IgD-negative memory B cell (primary cell): ENCODE measurements around the gene KDM4C. TPM values are rescaled to one million over a fixed set of nuclear protein-coding genes. Genes with fewer than 3 reads are reported as not detected.
A peak's percentile ranks its signal among the peaks of the same experiment; 100 is the strongest.
"Not testable (repeated sequence)": the region's sequence is repeated elsewhere in the genome, so short reads cannot be mapped to it uniquely, and the experiment has no call there.

Experiments
- H3K27ac Mint-ChIP-seq, 3 donors: one replicate each; pipeline ENCODE4 v1.8.0; 2020 to 2022; ENCODE audit warnings: mild to moderate bottlenecking in 3 of 3, mixed read lengths in 3 of 3, moderate library complexity in 1 of 3
- H3K27me3 Mint-ChIP-seq: one replicate; pipeline ENCODE4 v1.8.0; 2021; ENCODE audit warnings: mixed read lengths
- H3K36me3 Mint-ChIP-seq: one replicate; pipeline ENCODE4 v1.8.0; 2020; ENCODE audit warnings: mild to moderate bottlenecking, mixed read lengths
- H3K4me1 Mint-ChIP-seq, 3 donors: one replicate each; pipeline ENCODE4 v1.8.0; 2020 to 2022; ENCODE audit warnings: mixed read lengths in 3 of 3, mild to moderate bottlenecking in 1 of 3
- H3K4me3 Mint-ChIP-seq, 4 donors: one replicate each; pipeline ENCODE4 v1.8.0; 2020 to 2022; ENCODE audit warnings: mild to moderate bottlenecking in 4 of 4, mixed read lengths in 4 of 4, moderate library complexity in 3 of 4
- H3K9me3 Mint-ChIP-seq, 3 donors: one replicate each; pipeline ENCODE4 v1.8.0; 2020 to 2021; ENCODE audit warnings: mixed read lengths in 3 of 3, mild to moderate bottlenecking in 1 of 3
- polyA plus RNA-seq: library from polyadenylated mRNA; unstranded; fragments of 300-500 nt; fragmentation: Illumina TruSeq; gene quantifications from one replicate; pipeline ENCODE4 v1.2.3, GENCODE V29; 2021

Gene KDM4C
- polyA plus RNA-seq, 1 donor from 2014 or later: 31.6 TPM

DNA sequence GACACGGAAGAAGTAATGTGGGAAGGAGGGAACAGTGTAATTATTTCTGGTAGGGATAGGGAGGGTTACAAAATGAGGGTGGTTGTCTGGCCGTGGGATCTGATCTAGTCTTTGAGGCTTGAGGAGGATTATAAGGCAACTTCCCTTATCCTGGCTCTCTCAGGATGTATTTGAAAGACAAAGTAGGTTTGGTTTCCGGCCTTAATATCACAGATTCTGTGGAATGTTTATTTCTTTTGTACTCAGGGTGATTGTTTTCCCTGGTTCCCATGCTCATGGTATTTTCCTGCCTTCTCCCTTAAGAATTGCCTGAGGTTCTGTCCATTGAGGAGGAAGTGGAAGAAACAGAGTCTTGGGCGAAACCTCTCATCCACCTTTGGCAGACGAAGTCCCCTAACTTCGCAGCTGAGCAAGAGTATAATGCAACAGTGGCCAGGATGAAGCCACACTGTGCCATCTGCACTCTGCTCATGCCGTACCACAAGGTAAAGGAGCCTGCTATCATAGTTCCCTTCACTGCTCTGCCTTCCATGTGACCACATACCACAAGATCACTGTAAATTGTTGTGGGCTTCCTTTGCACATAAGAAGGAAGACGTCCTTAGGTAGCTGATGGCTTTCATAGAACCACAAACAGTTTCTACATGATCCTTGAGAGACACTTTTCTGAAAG, 253.8 kb downstream of the KDM4C start:
- Mint-ChIP-seq H3K27ac (no peak overlapping the region), H3K36me3 (peaks cover 15% of the 10 kb centered on the region), H3K4me1 (no peaks in the 10 kb centered on the region), H3K4me3 (no peak overlapping the region), H3K9me3 (no peaks in the 10 kb centered on the region), H3K27me3 (no peaks in the 10 kb centered on the region)

DNA sequence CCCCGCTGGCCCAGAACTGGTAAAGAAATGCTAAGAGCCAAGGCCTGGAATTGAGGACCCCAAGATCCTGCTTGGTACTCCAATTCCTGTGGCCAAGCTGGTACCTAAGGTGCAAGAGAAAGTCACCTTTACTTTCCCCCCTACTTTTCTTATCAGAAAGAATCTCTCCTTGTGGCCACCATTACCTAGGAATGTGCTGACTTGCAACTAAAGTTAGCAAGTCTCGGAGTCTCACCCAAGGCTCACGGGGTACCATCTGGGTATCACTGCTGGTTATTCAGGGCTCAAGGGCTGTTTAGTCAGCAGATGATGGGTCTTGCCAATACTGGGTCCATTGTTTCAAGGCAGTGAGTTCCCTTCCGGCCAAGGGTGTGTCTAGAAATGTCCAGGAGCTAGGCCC, 270.2 kb downstream of the KDM4C start:
- H3K36me3 Mint-ChIP-seq: peaks cover 25% of the 10 kb centered on the region
- no peaks in the 10 kb centered on the region for H3K4me1 Mint-ChIP-seq
- no peak overlapping the region for H3K27ac Mint-ChIP-seq
- H3K9me3 Mint-ChIP-seq: no peaks in the 10 kb centered on the region
- no peak overlapping the region for H3K4me3 Mint-ChIP-seq
- H3K27me3 Mint-ChIP-seq: no peaks in the 10 kb centered on the region

DNA sequence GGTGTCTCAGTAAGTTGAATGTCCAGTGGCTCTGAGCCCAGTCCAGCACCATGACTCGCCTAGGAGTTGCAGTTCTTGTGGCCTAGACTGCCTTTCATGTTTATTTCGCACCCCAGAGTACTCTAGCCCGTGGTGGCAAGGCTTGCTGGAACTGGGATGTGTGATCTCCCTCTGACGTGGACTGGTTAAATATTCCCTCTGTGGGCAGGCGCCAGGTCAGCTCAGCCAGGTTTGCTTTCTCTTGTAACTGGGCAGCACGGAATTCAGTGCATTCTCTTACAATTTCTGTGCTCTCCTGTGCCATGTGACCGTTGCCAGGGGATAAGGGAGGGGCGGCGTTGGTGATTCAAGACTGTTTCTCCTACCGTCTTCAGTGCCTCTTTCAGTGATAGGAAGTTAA, 270.8 kb downstream of the KDM4C start:
- no peaks in the 10 kb centered on the region for H3K4me1 Mint-ChIP-seq
- no peaks in the 10 kb centered on the region for H3K27me3 Mint-ChIP-seq
- H3K36me3 Mint-ChIP-seq: peaks cover 23% of the 10 kb centered on the region
- H3K4me3 Mint-ChIP-seq: no peak overlapping the region
- no peaks in the 10 kb centered on the region for H3K9me3 Mint-ChIP-seq
- H3K27ac Mint-ChIP-seq: no peak overlapping the region

DNA sequence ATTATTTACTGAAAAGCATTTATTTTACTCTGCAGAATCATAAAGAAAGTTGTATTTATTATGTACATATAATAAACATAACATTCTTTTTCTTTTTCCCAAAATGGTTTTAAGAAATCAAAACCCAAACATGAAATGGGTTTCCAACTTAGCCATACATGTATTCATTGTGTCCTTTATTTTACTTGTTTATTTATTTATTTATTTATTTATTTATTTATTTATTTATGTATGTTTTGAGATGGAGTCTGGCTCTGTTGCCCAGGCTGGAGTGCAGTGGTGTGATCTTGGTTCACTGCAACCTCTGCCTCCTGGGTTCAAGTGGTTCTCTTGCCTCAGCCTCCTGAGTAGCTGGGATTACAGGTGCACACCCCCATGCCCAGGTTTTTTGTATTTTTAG, 273.2 kb downstream of the KDM4C start:
- H3K9me3 Mint-ChIP-seq, H3K4me1 Mint-ChIP-seq, H3K27me3 Mint-ChIP-seq, H3K27ac Mint-ChIP-seq, H3K4me3 Mint-ChIP-seq: not testable (repeated sequence)
- peaks cover 23% of the 10 kb centered on the region for H3K36me3 Mint-ChIP-seq

DNA sequence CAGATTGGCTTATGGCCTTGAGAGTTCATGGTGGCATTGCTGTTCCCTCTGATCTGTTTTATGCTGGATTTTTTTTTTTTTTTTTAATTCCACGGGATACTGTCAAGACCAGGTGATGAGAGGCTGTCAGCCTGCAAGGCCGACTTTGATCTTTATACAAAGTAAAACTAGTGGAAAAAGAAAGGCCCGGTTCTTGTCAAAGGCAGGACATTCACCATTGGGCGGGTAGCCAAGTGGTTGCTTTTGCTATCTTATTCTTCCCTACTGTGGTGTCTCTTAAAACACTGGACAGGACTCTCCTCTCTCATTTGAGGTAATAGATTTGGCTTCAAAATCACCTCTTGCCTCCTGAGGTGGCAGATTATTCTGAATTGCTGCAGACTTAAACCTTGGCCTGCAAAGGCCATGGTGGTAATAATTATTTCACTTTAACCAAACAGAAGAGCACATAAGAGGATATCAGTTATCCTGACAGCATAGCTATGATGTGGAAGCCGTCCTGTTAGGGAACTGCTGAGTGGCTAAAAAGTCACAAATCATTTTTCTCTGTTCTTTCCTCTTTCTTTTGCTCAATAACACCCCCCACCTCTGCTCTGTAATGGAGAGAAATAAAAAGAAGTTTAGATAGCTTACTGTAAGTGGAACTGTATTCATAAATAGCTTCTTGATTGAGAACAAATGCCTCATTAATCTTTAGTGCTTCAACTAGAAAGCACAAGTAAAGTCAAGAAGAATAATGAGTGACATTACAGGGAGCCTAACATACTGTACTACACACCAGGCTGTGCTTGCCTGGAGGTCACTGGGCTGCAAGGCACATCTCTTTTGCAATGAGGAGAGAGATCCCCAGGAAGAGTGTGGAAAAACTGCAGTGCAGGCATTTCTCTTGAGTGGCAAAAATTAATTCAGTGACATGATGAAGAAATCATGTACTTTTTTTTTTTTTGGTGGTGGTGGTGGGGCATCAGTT, 275.6 kb downstream of the KDM4C start:
- Mint-ChIP-seq H3K27me3 (no peaks in the 10 kb centered on the region), H3K9me3 (no peaks in the 10 kb centered on the region), H3K36me3 (peaks cover 15% of the 10 kb centered on the region), H3K4me1 (peaks cover 1 to 4% (median 3%) of the 10 kb centered on the region in 3 donors), H3K4me3 (no peak overlapping the region), H3K27ac (peak overlapping the region in 2 of 3 donors; percentile 11 to 63)

DNA sequence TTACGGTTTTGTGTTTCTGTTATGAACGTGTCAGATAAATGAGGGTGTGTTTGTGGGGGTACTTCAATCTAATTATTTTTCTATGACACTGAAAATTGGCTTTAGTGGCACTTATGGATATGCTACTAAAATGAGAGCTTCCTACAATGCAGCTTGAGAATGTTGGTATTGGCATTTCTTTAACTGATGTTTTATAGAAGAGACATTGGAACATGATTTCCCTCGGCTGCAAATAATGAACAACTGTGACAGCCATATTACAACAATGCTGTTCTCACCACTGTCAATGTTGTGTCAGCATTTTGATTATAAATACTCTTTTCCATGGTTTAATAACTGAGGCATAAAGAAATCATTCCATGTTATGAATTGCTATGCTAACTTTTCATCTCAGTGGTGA, 279.4 kb downstream of the KDM4C start:
- Mint-ChIP-seq H3K9me3 (no peaks in the 10 kb centered on the region), H3K4me3 (no peak overlapping the region), H3K27ac (no peak overlapping the region), H3K36me3 (peaks cover 9% of the 10 kb centered on the region), H3K27me3 (no peaks in the 10 kb centered on the region), H3K4me1 (peaks cover 1 to 4% (median 3%) of the 10 kb centered on the region in 3 donors)

DNA sequence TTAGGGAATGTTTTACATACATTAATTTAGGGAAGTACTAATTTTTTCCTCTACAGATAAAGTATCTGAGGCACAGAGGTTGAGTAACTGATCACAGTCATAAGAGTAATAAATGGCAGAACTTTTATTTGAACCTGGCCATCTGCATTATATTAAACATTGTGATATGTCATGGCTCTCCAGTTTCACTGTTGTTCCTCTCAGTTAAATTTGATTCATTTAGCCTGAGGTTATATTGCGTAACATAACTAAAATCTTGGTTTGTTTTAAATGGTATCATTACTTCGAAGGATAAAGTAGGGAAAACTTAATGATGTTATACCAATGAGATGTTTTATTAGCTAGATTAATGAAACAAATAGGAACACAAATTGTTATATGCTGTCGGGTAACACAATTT, 284.4 kb downstream of the KDM4C start:
- peaks cover 7% of the 10 kb centered on the region for H3K36me3 Mint-ChIP-seq

DNA sequence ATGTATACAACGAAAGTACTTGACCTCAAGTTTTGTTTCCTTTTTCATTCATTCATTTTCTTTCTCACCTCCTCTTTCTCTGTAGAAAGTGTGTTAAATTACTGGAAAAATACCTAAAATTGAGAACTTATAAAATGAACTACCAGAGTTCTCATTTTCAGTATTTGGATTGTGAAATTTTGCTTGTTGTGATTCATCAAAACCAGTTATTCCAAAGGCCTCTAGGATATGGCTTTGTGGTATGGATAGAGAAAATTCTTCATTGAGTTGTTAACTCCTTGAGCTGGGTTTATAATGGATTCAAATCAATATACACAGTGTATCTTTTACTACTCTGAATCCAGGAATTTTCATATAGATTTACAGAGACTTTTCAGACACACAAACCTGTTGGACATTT, 287.6 kb downstream of the KDM4C start:
- Mint-ChIP-seq H3K4me1 (peaks cover 0 to 5% (median 4%) of the 10 kb centered on the region in 3 donors), H3K36me3 (peaks cover 14% of the 10 kb centered on the region), H3K4me3 (no peak overlapping the region), H3K27me3 (no peaks in the 10 kb centered on the region), H3K9me3 (no peaks in the 10 kb centered on the region), H3K27ac (no peak overlapping the region)

More for the DNA sequence above, 284.4 kb downstream of the KDM4C start:
- Mint-ChIP-seq H3K4me1 (peaks cover 0 to 5% (median 2%) of the 10 kb centered on the region in 3 donors), H3K27me3 (no peaks in the 10 kb centered on the region), H3K9me3 (no peaks in the 10 kb centered on the region), H3K27ac (peak overlapping the region in 1 of 3 donors; percentile 60), H3K4me3 (no peak overlapping the region)

DNA sequence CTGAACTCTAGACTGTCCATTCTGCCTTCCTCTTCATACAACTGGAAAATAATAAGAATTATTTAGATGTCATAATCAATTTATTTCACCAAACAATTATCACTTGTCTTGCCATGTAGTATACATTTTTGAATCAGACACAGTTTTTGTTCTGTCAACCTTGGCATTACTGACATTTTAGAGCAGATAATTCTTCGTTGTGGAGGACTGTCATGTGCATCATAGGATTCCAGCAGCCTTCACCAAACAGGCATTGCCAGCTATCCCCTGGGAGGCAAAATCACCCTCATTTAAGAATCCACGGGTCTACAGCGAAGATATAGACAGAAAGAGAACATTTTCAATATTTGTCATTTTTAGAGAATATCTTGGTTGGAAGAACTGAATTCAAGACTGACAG, 293.9 kb downstream of the KDM4C start:
- no peaks in the 10 kb centered on the region for H3K27me3 Mint-ChIP-seq
- H3K4me1 Mint-ChIP-seq: peaks cover 0 to 7% (median 3%) of the 10 kb centered on the region in 3 donors
- H3K9me3 Mint-ChIP-seq: no peaks in the 10 kb centered on the region
- H3K36me3 Mint-ChIP-seq: peaks cover 10% of the 10 kb centered on the region
- no peak overlapping the region for H3K27ac Mint-ChIP-seq
- H3K4me3 Mint-ChIP-seq: no peak overlapping the region

DNA sequence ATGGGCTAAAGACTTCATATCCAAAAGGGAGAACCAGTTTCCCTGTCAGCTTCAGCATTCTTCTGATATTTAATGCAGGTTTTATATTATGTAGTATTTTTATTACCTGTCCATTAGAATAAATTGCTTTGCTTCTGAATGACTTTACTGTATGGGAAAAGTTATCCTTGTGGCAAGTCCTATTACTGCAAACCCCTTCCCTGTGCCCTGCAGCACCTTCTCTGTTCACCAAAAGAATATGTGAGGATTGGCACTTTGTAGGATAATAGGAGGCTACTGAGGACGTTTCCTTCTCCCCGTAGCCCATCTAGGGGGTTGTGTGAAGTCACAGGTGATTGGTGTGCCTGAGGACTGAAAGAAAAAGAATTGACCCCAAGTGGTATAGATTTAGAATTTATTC, 296.1 kb downstream of the KDM4C start:
- H3K27ac Mint-ChIP-seq: no peak overlapping the region
- no peak overlapping the region for H3K4me3 Mint-ChIP-seq
- H3K9me3 Mint-ChIP-seq: no peaks in the 10 kb centered on the region
- H3K27me3 Mint-ChIP-seq: no peaks in the 10 kb centered on the region
- peaks cover 3% of the 10 kb centered on the region for H3K36me3 Mint-ChIP-seq
- H3K4me1 Mint-ChIP-seq: peaks cover 0 to 4% (median 3%) of the 10 kb centered on the region in 3 donors

DNA sequence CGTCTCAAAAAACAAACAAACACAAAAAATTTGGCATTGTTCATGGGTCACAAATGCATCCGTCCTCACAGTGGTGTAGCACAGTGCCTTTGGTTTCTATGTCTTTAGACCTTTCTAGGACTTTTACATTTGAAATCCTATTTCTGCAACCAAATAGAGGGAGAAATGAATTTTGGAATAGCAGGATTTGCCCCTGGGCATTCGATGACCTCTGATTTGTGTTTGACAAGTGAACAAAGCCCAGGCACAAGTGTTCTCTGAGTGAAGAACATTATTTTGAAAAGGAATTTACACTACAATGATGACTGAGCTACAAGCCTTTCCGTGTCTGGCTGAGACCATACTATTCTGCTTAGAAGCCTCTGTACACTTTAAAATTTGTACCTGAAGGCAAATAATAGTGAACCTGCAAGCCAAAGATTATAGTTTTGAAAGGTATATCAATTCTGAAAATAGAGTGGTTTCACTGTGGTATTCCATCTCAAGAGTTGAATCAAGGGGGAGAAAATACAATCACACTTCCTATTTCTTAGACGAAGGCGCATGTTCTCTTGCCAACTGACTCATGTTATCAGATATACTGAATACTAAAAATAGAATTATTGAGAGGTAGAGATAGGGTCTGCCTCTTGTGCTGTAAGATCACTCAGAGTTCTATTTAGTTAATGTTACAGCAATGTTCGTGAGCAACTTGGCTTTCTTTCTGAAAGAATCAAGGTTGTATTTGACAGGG, 297.6 kb downstream of the KDM4C start:
- peaks cover 0 to 4% (median 3%) of the 10 kb centered on the region in 3 donors for H3K4me1 Mint-ChIP-seq
- H3K27me3 Mint-ChIP-seq: no peaks in the 10 kb centered on the region
- H3K36me3 Mint-ChIP-seq: peaks cover 2% of the 10 kb centered on the region
- no peak overlapping the region for H3K4me3 Mint-ChIP-seq
- no peaks in the 10 kb centered on the region for H3K9me3 Mint-ChIP-seq
- peak overlapping the region in 1 of 3 donors; percentile 27 for H3K27ac Mint-ChIP-seq

DNA sequence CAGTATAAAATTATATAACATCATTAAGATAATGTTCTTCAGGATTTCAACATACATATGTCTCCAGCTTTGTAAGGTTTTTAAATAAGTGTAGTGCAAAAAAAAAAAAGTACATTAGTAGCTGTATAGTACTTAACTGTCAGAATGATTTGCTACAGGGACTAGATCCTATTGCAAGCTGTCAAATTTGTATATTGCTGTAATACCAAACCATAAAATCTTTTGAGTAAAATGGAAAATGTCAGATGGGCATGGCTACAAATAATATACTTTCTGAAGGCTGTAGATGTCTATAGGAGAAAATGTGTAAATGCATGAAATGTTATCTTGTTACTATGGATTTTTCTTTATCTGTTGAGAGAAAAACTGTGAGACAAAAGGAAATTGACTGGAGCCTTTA, 298.5 kb downstream of the KDM4C start:
- Mint-ChIP-seq H3K9me3 (no peaks in the 10 kb centered on the region), H3K36me3 (peaks cover 2% of the 10 kb centered on the region), H3K4me1 (peaks cover 0 to 4% (median 4%) of the 10 kb centered on the region in 3 donors), H3K4me3 (no peak overlapping the region), H3K27ac (no peak overlapping the region), H3K27me3 (no peaks in the 10 kb centered on the region)

DNA sequence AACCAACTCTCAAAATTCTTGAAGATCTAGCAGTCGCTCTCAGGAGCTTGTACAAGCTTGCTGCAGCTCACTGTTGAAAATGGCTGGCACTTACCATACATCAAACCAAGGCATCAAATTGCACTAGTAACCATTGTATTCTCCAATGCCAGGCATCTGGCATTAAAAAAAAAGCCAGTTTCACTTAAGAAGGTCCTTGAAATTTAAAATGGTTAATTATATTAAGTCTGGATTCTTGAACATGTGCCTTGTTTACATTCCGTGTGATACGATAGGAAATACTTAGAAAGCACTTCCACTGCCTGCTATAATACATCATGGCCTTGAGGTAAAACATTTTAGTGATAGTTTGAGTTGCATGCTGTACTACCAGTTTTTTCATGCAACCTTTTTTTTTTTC, 300.7 kb downstream of the KDM4C start:
- H3K27me3 Mint-ChIP-seq: no peaks in the 10 kb centered on the region
- H3K4me3 Mint-ChIP-seq: no peak overlapping the region
- H3K9me3 Mint-ChIP-seq: no peaks in the 10 kb centered on the region
- peaks cover 6% of the 10 kb centered on the region for H3K36me3 Mint-ChIP-seq
- peaks cover 0 to 3% (median 0%) of the 10 kb centered on the region in 3 donors for H3K4me1 Mint-ChIP-seq
- no peak overlapping the region for H3K27ac Mint-ChIP-seq

DNA sequence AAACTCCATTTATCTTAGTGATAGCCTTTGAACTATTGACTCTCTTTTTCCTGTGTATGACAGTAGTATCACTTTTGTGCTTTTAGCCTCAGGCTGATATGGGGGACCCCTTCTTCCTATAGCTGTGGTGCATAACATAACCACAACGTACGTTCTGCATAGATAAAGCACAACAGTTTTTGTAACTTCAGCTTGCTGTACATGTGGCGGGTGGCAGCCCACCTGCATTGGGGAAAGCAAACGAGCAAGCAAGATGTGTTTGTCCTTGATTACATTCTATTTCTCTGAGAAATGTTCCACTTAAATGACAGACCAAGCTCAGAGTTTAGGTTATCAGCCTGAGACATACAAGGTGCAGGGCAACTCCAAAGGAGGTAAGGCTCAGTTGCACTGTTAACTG, 309.4 kb downstream of the KDM4C start:
- Mint-ChIP-seq H3K9me3 (no peaks in the 10 kb centered on the region), H3K27ac (no peak overlapping the region), H3K36me3 (peaks cover 7% of the 10 kb centered on the region), H3K27me3 (no peaks in the 10 kb centered on the region), H3K4me1 (no peaks in the 10 kb centered on the region), H3K4me3 (no peak overlapping the region)

DNA sequence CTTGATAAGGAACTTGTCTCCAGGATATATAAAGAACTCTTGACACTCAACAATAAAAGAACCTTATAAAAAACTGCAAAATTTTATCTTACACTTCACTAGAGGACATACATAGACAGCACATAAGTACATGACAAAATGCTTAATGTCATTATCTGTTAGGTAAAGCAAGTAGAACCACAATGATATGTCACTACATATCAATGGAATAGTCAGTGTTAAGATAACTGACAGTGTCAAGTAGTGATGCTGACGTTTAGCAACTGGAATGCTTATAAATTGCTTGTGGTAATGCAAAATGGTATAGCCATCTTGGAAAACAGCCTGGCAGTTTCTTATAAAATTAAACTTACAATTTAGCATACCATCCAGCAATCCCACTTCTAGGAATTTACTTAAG, 314.1 kb downstream of the KDM4C start:
- Mint-ChIP-seq H3K27ac (no peak overlapping the region), H3K4me3 (no peak overlapping the region), H3K4me1 (no peaks in the 10 kb centered on the region), H3K36me3 (peaks cover 7% of the 10 kb centered on the region), H3K9me3 (no peaks in the 10 kb centered on the region), H3K27me3 (no peaks in the 10 kb centered on the region)
